ENCODE measurements around the gene EVC.
"Not testable (repeated sequence)": the region's sequence is repeated elsewhere in the genome, so short reads cannot be mapped to it uniquely, and the experiment has no call there.

EVC gene

GRCh38 chr4:5809216-5809776, 98.3 kb downstream of the EVC start:
- in situ Hi-C loops (cut with HindIII; ENCODE audit: low sequenced_read_pairs) = no loop called here

- in situ Hi-C loops (cut with HindIII; ENCODE audit: low sequenced_read_pairs) = no loop called here
Observed at GRCh38 chr4:5810151-5810550, 99.2 kb downstream of the EVC start.

GRCh38 chr4:5810770-5811430, 99.9 kb downstream of the EVC start:
- in situ Hi-C loops (cut with HindIII; ENCODE audit: low sequenced_read_pairs) = no loop called here

GRCh38 chr4:5812057-5812456, 101.1 kb downstream of the EVC start:
- in situ Hi-C loops (cut with HindIII; ENCODE audit: low sequenced_read_pairs) = not testable (repeated sequence)

- in situ Hi-C loops (cut with HindIII; ENCODE audit: low sequenced_read_pairs) = no loop called here
Observed at GRCh38 chr4:5812506-5813229, 101.7 kb downstream of the EVC start.

- in situ Hi-C loops (cut with HindIII; ENCODE audit: low sequenced_read_pairs) = no loop called here
Observed at GRCh38 chr4:5813882-5814255, 102.9 kb downstream of the EVC start.

- in situ Hi-C loops (cut with HindIII; ENCODE audit: low sequenced_read_pairs) = no loop called here
Observed at GRCh38 chr4:5814421-5814820, 103.4 kb downstream of the EVC start.

GRCh38 chr4:5815641-5816040, 104.6 kb downstream of the EVC start:
- in situ Hi-C loops (cut with HindIII; ENCODE audit: low sequenced_read_pairs) = loop anchor here (5.0 kb wide), 1 partner anchor 43 kb away; no protein-coding TSS in a partner anchor

GRCh38 chr4:5816101-5816500, 105.1 kb downstream of the EVC start:
- in situ Hi-C loops (cut with HindIII; ENCODE audit: low sequenced_read_pairs) = loop anchor here (5.0 kb wide), 1 partner anchor 44 kb away; no protein-coding TSS in a partner anchor

- in situ Hi-C loops (cut with HindIII; ENCODE audit: low sequenced_read_pairs) = loop anchor here (5.0 kb wide), 1 partner anchor 45 kb away; no protein-coding TSS in a partner anchor
Observed at GRCh38 chr4:5816851-5817375, 105.9 kb downstream of the EVC start.

GRCh38 chr4:5821665-5822358, 110.8 kb downstream of the EVC start:
- in situ Hi-C loops (cut with HindIII; ENCODE audit: low sequenced_read_pairs) = no loop called here

- in situ Hi-C loops (cut with HindIII; ENCODE audit: low sequenced_read_pairs) = no loop called here
Observed at GRCh38 chr4:5822619-5823018, 111.6 kb downstream of the EVC start.

GRCh38 chr4:5823542-5824211, 112.7 kb downstream of the EVC start:
- in situ Hi-C loops (cut with HindIII; ENCODE audit: low sequenced_read_pairs) = no loop called here

- in situ Hi-C loops (cut with HindIII; ENCODE audit: low sequenced_read_pairs) = no loop called here
Observed at GRCh38 chr4:5824227-5824626, 113.2 kb downstream of the EVC start.

- in situ Hi-C loops (cut with HindIII; ENCODE audit: low sequenced_read_pairs) = no loop called here
Observed at GRCh38 chr4:5824635-5825034, 113.6 kb downstream of the EVC start.

- in situ Hi-C loops (cut with HindIII; ENCODE audit: low sequenced_read_pairs) = no loop called here
Observed at GRCh38 chr4:5825321-5826041, 114.5 kb downstream of the EVC start.

GRCh38 chr4:5826437-5827107, 115.6 kb downstream of the EVC start:
- in situ Hi-C loops (cut with HindIII; ENCODE audit: low sequenced_read_pairs) = no loop called here

- in situ Hi-C loops (cut with HindIII; ENCODE audit: low sequenced_read_pairs) = no loop called here
Observed at GRCh38 chr4:5827108-5828004, 116.4 kb downstream of the EVC start.

GRCh38 chr4:5828005-5828391, 117.0 kb downstream of the EVC start:
- in situ Hi-C loops (cut with HindIII; ENCODE audit: low sequenced_read_pairs) = no loop called here

Measured in endothelial cell of hepatic sinusoid (primary cell).